ENCODE results near the gene HOXA5.

DNA sequence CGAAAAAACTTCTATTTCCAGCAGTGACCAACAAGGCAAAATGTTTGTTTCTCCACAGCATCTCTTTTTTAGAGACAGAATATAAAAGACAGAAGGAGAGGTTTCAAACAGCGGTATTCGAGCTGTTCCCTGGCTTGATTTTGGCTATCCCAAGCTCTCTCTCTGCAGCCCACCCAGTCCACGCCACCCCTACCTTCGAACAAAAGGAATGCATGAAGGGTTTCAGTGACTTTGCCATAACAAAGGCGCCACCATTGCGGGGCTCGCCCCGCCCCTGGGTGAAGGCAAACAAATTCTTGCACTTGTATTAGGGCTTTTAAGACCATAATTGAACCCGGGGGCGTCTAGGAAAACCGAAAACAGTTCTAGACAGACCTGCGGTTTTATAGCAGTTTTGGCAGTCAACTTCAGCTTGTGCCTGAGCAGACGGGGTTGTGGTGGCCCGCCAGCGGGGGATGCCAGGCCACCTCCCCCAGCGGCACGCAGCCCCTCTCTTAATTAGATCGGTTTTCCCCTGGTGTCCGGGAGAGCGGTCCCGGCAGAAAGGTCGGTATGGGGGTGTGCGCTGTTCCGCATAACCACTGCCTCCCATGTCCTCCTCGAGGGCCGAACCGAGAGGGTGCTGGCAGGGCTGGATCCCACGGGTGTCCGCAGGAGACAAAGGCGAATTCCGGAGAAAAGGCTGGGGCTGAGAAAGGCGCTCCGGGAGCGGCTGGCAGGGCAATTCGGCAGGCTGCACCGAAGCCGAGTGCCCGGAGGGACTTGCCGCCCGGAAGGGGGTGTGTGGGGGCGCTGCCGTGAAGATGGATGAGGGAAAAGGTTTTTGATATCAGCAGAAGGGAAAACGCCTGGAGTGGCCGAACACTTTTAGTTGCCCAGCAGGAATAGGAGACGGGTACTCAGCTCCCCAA is 44.2 kb upstream of the HOXA5 start:
- no peak for TF ChIP-seq POLR2A (IDR thresholded peaks at IDR 0.05)
- TF ChIP-seq, protein P1, sequence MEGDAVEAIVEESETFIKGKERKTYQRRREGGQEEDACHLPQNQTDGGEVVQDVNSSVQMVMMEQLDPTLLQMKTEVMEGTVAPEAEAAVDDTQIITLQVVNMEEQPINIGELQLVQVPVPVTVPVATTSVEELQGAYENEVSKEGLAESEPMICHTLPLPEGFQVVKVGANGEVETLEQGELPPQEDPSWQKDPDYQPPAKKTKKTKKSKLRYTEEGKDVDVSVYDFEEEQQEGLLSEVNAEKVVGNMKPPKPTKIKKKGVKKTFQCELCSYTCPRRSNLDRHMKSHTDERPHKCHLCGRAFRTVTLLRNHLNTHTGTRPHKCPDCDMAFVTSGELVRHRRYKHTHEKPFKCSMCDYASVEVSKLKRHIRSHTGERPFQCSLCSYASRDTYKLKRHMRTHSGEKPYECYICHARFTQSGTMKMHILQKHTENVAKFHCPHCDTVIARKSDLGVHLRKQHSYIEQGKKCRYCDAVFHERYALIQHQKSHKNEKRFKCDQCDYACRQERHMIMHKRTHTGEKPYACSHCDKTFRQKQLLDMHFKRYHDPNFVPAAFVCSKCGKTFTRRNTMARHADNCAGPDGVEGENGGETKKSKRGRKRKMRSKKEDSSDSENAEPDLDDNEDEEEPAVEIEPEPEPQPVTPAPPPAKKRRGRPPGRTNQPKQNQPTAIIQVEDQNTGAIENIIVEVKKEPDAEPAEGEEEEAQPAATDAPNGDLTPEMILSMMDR (IDR thresholded peaks at IDR 0.05): no peak
